HG02610 (cell line): Measurements from ENCODE around the gene SIM1.

ENCODE experiments used
- ATAC-seq: cut with Tn5 transposase; IDR thresholded peaks from one replicate; pipeline ENCODE4 v1.9.1; 2021; ENCODE audit warnings: mild to moderate bottlenecking, moderate library complexity; ENCODE audit not compliant: unreplicated experiment

Gene SIM1

GRCh38 chr6:100427452-100427851 lies 37.3 kb downstream of the SIM1 start:
- no peak for ATAC-seq

- no peak for ATAC-seq
Observed at GRCh38 chr6:100426744-100427338, 37.9 kb downstream of the SIM1 start.

GRCh38 chr6:100426241-100426640 lies 38.5 kb downstream of the SIM1 start:
- no peak for ATAC-seq

GRCh38 chr6:100420711-100421110 lies 44.0 kb downstream of the SIM1 start:
- ATAC-seq, result no peak

GRCh38 chr6:100417036-100417435 lies 47.7 kb downstream of the SIM1 start:
- ATAC-seq, result no peak

GRCh38 chr6:100415768-100416167 lies 49.0 kb downstream of the SIM1 start:
- ATAC-seq, result no peak

GRCh38 chr6:100412872-100413271 lies 51.8 kb downstream of the SIM1 start:
- no peak for ATAC-seq

- ATAC-seq, result no peak
Observed at GRCh38 chr6:100404051-100404450, 60.7 kb downstream of the SIM1 start.

GRCh38 chr6:100393493-100393892 lies 71.2 kb downstream of the SIM1 start:
- ATAC-seq, result no peak

GRCh38 chr6:100392423-100392822 lies 72.3 kb downstream of the SIM1 start:
- no peak for ATAC-seq

- ATAC-seq, result no peak
Observed at GRCh38 chr6:100388868-100389519, 75.7 kb downstream of the SIM1 start.

GRCh38 chr6:100382767-100383195 lies 81.9 kb downstream of the SIM1 start:
- no peak for ATAC-seq

GRCh38 chr6:100382031-100382430 lies 82.7 kb downstream of the SIM1 start:
- ATAC-seq, result no peak

GRCh38 chr6:100381111-100381510 lies 83.6 kb downstream of the SIM1 start:
- ATAC-seq, result no peak

GRCh38 chr6:100379386-100379785 lies 85.3 kb downstream of the SIM1 start:
- no peak for ATAC-seq

- ATAC-seq, result no peak
Observed at GRCh38 chr6:100378576-100378975, 86.1 kb downstream of the SIM1 start.

GRCh38 chr6:100376103-100376502 lies 88.6 kb downstream of the SIM1 start:
- ATAC-seq, result no peak

- no peak for ATAC-seq
Observed at GRCh38 chr6:100372326-100373091, 92.2 kb downstream of the SIM1 start.

GRCh38 chr6:100371591-100371990 lies 93.1 kb downstream of the SIM1 start:
- no peak for ATAC-seq

GRCh38 chr6:100370265-100370664 lies 94.5 kb downstream of the SIM1 start:
- no peak for ATAC-seq

- no peak for ATAC-seq
Observed at GRCh38 chr6:100366419-100366818, 98.3 kb downstream of the SIM1 start.

- no peak for ATAC-seq
Observed at GRCh38 chr6:100363651-100364050, 101.1 kb downstream of the SIM1 start.
